C4-2B (cell line): ENCODE results near the gene C8A.

ENCODE experiments used
- ZFX ChIP-seq: fragments of 450-650 bp; IDR thresholded peaks from 2 replicates; pipeline ENCODE4 v1.6.1; 2017
- TF ChIP-seq, protein P1 (sequence below): fragments of 450-650 bp; conservative IDR thresholded peaks from 2 replicates; pipeline ENCODE4 v1.5.1; 2017; ENCODE audit warnings: mild to moderate bottlenecking

DNA sequence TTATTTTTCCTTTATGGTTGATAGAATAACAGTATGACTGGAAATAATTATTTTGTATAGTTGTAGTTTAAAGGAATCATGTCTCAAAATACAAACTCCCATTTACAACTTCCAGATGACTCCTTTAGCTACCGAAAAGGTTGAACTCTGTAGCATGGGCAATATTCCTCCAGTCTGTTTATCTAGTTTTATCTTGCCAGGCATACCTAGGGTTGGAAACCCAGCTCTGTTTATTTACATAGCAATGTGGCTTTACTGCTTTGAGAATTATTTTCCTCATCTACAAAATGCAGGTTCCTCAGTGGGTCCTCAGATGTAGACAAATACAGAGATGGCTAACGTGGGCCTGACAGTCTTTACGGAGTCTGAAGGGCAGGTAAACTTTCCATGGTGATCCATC, 51.1 kb downstream of the C8A start:
- TF ChIP-seq, protein P1, sequence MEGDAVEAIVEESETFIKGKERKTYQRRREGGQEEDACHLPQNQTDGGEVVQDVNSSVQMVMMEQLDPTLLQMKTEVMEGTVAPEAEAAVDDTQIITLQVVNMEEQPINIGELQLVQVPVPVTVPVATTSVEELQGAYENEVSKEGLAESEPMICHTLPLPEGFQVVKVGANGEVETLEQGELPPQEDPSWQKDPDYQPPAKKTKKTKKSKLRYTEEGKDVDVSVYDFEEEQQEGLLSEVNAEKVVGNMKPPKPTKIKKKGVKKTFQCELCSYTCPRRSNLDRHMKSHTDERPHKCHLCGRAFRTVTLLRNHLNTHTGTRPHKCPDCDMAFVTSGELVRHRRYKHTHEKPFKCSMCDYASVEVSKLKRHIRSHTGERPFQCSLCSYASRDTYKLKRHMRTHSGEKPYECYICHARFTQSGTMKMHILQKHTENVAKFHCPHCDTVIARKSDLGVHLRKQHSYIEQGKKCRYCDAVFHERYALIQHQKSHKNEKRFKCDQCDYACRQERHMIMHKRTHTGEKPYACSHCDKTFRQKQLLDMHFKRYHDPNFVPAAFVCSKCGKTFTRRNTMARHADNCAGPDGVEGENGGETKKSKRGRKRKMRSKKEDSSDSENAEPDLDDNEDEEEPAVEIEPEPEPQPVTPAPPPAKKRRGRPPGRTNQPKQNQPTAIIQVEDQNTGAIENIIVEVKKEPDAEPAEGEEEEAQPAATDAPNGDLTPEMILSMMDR, result no peak
- TF ChIP-seq ZFX, result no peak
